ENCODE results near the gene ACER1.
"Not testable (repeated sequence)": the region's sequence is repeated elsewhere in the genome, so short reads cannot be mapped to it uniquely, and the experiment has no call there.

The ACER1 gene, protein sequence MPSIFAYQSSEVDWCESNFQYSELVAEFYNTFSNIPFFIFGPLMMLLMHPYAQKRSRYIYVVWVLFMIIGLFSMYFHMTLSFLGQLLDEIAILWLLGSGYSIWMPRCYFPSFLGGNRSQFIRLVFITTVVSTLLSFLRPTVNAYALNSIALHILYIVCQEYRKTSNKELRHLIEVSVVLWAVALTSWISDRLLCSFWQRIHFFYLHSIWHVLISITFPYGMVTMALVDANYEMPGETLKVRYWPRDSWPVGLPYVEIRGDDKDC

DNA sequence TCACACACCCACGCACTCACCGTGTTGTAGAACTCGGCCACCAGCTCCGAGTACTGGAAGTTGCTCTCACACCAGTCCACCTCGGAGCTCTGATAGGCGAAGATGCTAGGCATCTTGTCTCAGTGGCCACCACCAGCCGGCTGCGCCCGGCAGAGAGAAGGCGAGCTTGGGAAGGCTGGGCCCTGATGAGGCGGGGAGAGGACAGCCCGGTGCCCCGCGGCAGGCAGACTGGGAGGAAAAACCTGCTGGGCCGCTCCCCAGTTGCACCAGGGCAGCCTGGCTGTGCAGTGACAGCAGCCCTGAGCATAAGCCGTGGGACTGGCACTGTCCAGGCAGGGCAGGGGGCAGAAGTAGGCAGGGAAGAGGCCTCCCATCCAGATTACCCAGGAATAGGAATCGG lies at the start of gene ACER1:
Gene ACER1 (minus strand): TSS at position 174 of the 400 bp plus-strand sequence. CDS start 61 bp downstream, at position 113.
- no peak for DNase-seq

DNA sequence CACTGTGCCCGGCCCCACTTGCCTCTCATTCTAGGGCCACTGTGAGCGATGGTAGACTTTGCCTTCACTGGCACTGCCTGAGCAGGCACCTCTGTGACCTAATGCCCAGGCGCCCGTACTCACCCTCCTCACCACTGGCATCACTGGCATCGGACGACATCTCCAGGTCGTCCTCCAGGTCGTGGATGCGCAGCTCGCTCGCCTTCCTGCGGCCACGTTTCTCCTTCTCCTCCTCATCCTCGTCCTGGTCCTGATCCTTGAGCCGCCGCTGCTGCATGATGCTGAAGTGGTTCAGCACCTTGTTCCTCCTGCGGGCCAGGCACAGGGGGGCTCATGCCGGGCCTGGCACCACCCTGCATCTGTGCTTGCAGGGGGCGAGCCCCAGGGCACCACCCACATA lies 49.8 kb upstream of the ACER1 start:
- DNase-seq, result no peak

DNA sequence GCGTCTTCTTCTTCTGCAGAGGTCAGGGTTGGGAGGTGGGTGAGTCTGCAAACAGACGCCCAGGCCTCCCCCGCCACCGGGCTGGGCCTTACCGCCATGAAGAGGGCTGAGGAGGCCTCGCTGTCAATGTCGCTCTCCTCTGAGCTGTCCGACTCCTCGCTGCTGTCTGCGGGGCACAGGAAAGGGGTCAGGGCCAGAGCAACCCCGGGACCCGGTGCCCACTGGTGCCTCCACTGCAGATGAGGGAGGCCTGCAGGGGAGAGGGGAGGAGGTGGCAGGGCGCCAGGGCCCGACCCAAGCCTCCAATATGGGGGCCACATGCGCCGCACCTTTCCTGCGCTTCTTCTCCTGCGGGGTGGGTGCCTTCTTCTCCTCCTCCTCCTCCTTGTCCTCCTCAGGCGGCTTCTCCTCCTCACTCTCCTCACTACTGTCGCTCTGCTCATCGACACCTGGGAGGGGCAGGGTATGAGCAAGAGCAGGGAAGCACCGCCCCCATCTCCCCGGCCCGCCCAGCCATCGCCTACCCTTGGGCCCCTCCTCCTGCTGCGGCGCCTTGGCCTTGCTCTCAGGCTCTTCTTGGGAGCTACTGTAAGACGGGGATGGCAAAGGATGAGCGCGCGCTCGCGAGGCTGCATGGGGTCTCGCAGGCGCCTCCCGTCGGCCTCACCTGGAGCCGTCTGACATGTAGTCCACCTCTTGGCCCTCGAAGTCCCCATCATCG lies 47.8 kb upstream of the ACER1 start:
- DNase-seq, result no peak

DNA sequence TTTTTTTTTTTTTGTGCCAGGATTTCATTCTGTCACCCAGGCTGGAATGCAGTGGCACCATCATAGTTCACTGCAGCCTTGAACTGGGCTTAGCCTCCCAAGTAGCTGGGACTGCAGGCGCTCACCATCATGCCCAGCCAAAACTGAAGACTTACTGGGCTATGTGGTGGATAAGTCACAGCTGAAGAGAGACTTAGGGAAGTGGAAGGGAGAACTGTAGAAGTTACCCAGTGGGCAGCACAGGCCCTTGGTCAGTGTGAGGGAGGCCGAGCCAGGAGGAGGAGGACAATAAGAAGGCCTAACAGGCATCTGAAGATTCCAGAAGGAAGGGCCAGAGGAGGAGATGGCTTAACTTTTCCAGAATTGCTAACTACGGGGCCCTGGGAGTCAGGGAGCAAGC lies 46.3 kb upstream of the ACER1 start:
- no peak for DNase-seq

DNA sequence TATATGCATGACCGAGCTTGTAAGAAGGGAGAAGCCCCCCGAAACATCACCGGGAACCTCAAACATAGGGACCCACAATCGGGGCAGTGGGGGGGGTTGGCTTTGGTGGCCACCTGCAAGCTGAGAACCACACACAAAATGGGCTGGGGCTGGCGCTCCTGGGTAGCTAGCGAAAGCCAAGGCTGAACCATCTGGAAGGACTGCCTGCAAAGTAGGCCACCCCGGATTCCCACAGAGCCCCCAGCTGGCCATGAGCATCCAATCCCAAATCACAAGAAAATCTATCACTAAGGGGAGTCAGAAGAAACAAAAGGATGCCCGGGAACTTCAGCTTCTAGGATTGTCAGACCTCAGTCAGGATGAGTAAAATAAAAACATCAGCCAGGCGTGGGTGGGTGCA lies 45.1 kb upstream of the ACER1 start:
- no peak for DNase-seq

DNA sequence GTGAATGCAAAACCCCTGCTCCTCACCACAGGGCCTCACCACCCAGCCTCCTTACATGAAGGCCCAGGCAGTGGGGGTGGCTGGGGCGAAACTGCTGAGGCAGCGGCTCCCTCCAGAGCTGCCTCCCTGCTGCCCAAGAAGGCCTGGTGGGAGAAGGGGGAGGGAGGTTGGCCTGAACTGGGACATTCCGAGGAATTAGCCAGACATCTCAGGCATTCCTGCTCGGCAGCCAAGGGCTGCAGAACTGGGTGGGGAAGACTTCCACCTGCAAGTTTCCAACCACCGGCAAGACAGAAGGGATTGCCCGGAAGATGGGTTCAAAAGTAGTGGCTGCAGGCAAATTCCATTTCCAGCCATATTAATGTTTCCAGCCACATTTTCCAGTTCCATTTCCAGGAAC lies 44.6 kb upstream of the ACER1 start:
- DNase-seq, result peak; percentile 37

DNA sequence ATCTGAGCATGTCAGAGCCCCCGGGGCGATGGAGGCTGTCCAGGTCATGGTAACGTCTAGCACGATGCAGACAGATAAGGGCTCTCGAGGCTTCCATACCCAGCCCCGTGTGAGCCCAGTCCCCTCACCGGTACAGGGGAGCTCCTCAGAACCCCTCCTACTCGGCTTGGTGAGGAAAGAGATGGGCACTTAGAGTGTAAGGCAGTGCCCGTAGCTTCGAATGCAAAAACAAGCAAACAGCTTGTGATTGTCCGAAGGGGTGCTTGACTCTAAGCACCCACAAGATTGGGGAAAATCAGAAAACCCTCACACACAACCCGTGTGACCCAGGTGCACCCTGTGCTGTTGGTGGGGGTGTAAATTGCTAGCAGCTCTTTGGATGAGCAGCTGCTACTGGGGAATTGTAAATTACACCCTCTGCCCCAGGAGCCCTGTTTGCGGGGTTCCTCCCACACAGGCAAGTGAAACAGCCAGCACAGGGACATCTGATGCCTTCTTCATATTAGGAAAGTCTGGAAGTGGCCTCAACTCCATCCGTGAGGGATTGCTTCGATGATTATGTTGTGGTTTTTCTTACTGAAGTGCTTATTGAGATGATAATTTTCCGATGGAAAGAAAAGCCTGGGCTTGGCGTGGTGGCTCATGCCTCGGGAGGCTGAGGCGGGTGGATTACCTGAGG lies 43.2 kb upstream of the ACER1 start:
- peak; percentile 52 for DNase-seq

DNA sequence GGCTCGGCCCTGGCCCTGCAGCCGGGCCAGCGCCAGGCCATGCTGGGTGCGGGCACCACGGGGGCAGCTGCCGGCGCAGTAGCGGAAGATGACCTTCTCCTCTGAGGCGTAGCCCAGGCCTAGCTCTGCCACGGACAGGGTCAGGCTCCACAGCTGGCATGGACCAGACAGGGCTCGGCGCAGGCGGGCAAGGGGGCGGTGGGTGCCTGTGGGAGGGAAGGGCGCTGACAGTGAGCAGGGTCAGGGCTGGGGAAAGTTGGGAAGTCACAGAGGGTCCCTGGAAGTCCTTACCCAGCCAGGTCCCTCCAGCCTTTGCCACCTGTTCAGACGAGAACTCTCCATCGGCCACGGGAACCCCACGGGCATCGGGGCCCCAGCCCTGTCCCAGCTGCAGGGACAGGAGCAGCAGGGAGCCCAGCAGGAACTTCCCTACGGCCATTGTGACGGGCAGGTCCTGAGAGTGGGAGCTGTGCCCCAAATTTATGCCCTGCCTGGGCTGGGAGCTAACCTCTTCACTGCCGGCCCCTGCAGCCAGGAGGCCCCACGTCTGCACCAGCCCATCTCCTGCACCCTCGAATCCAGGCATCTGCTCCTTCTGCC lies 42.1 kb upstream of the ACER1 start, which contains the start of gene PSPN:
Gene PSPN (minus strand): TSS at position 523 of the 600 bp plus-strand sequence. CDS start 84 bp downstream, at position 439.
- peak; percentile 64 for DNase-seq

DNA sequence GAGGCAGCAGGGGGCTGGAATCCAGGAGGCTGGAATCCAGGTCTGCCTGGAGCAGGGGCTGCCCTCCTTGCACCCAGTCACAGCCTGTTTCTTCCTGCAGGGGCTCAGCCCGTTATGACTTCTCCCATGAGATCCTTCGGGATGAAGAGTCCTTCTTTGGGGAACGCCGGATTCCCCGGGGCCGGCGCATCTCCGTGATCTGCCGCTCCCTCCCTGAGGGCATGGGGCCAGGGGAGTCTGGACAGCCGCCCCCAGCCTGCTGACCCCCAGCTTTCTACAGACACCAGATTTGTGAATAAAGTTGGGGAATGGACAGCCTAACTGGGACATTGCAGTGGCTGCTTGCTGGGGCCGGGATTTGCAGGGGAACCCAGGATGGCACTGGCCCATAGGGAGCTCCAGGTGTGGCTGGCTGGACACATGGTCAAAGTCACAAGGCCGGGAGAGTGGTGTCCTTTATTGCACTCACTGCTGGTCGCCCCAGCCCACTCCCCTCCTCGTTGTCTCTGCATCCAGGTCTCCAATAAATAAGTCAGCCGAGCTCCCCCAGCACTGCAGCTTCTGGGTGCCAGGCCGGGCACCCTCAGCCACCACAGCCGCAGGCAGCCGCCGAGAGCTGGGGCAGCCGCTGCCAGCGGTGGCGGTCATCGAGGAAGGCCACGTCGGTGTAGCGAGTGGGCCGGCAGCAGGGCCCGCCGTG lies 41.4 kb upstream of the ACER1 start:
- DNase-seq, result peak; percentile 57

DNA sequence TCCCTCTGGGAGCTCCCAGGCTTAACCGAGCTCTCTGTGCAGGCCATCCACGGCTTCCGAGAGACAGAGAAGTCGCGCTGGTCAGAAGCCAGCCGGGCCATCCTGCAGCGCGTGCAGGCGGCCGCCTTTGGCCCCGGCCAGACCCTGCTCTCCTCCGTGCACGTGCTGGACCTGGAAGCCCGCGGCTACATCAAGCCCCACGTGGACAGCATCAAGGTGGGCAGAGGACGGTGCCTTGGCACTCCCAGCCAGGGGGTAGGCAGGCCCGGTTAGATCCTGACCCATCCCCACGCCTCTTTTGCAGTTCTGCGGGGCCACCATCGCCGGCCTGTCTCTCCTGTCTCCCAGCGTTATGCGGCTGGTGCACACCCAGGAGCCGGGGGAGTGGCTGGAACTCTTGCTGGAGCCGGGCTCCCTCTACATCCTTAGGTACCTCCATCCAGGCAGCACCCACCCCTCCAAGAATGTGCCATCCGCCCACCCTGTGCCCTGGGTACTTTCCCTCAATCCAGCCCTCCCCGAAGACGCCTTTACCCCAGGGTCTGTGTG lies 40.8 kb upstream of the ACER1 start:
- peak; percentile 65 for DNase-seq

DNA sequence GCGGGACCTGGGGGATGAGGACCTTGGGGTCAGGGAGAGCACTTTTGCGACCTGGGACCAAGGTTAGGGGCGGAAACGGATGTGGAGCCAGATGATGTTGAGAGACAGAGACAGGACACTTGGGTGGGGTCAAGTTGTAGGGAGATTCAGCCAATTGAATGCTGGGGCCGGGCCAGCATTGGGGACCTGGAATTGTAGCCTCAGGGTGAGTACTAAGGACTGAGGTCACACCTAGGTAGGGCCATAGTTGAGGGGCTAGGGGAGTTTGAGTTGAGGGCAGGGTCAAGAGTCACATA lies 40.3 kb upstream of the ACER1 start:
- DNase-seq, result no peak

DNA sequence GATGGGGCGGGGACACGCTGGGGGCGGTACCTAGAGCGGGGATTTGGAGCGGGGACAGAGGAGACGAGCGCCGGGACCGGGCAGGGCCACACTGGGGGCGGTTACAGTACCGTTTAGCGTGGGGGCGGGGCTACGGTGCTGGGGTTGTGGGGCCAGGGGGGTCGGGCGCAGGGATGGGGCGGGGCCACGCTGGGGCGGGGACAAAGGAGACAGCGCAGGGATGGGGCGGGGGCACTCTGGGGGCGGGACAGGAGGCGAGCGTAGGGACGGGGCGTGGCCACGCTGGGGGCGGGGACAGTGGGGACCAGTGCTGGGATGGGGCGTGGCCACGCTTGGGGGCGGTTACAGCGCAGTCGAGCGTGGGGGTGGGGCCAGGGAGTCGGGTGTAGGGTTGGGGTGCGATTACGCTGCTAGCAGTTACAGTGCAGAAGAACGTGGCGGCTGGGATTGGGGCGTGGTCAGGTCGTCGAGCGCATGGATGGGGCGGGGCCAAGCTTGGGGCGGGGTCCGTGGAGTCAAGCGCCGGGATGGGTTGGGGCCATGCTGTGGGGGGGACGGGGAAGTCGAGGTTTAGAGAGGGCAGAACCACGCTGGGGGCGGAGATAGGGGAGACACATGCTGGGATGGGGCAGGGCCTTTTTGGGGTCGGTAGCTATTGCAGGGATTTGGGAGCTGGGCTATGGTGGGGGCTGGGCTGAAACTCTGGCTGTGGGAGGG lies 39.8 kb upstream of the ACER1 start:
- peak; percentile 99 for DNase-seq

DNA sequence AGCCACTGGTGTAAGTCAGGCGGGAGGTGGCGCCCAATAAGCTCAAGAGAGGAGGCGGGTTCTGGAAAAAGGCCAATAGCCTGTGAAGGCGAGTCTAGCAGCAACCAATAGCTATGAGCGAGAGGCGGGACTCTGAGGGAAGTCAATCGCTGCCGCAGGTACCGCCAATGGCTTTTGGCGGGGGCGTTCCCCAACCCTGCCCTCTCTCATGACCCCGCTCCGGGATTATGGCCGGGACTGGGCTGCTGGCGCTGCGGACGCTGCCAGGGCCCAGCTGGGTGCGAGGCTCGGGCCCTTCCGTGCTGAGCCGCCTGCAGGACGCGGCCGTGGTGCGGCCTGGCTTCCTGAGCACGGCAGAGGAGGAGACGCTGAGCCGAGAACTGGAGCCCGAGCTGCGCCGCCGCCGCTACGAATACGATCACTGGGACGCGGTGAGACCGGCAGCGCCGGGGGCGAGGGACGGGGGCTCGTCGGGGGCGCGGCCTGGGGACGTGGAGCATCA lies 39.2 kb upstream of the ACER1 start, which contains the start of gene ALKBH7:
Gene ALKBH7 (plus strand): TSS at position 201 of the 502 bp plus-strand sequence. CDS start 27 bp downstream, at position 228.
- peak; percentile 98 for DNase-seq

DNA sequence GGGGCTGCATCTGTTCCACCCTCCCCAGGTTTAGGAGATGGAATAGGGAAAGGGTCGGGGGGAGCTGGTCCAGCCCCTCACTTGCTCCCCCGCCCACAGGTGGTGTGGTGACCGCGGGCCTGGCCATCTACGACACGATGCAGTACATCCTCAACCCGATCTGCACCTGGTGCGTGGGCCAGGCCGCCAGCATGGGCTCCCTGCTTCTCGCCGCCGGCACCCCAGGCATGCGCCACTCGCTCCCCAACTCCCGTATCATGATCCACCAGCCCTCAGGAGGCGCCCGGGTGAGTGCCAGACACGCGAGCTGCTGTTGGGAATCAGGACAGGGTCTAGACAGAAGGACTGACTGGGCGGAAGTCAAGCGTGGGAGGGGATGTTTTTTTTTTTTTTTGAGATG lies 30.9 kb upstream of the ACER1 start:
- no peak for DNase-seq

DNA sequence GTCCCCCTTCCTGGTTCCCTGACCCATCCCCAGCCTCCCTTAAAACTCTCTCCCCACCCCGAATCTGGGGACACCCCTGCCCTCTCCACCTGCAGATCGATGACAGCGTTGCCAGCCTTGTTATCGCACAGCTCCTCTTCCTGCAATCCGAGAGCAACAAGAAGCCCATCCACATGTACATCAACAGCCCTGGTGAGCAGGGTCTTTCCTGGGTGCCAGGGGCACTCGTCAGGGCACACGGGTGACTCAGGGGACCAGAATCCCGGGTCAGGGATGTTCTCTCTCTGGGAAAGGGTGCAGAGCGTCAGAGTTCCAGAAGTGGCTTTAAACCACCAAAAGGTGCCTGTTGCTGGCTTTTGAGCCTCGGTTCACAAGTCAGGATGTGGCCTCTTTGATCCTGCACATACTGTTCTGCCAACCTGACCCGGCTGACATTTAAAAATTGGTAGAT lies 29.0 kb upstream of the ACER1 start:
- DNase-seq, result peak; percentile 75

DNA sequence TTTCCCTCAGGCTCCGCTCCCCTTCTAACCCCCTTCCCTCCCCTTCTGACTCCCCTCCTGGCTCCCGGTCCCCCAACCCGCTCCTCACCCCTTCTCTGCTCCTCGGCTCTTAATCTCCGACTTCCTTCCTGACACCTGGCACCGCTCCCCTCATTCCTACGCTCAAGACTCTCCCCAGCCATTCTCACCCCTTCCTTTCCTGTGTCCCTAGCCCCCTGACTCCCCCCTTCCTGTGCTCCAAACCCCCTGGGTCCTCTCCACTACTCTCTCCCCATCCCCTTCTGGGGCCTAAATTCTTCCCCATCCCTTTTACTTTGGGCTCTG lies 28.6 kb upstream of the ACER1 start:
- no peak for DNase-seq

DNA sequence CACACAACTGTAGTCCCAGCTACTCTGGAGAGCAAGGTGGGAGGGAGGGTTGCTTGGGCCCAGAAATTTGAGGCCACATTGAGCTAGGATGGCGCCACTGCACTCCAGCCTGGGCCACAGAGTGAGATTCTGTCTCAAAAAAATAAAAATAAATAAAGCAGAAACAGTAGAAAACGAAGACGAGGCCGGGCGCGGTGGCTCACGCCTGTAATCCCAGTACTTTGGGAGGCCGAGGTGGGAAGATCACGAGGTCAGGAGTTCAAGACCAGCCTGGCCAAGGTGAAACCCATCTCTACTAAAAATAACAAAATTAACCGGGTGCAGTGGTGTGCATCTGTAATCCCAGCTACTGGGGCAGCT lies 27.4 kb upstream of the ACER1 start:
- not testable (repeated sequence) for DNase-seq

DNA sequence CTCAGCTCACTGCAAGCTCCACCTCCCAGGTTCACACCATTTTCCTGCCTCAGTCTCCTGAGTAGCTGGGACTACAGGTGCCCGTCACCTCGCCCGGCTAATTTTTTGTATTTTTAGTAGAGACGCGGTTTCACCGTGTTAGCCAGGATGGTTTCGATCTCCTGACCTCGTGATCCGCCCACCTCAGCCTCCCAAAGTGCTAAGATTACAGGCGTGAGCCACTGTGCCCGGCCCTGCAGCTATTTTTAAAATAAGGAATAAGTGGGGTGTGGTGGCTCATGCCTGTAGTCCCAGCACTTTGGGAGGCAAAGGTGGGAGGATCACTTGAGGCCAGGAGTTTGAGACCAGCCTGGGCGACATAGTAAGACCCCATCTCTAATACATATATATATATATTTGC lies 27.0 kb upstream of the ACER1 start:
- DNase-seq, result not testable (repeated sequence)

DNA sequence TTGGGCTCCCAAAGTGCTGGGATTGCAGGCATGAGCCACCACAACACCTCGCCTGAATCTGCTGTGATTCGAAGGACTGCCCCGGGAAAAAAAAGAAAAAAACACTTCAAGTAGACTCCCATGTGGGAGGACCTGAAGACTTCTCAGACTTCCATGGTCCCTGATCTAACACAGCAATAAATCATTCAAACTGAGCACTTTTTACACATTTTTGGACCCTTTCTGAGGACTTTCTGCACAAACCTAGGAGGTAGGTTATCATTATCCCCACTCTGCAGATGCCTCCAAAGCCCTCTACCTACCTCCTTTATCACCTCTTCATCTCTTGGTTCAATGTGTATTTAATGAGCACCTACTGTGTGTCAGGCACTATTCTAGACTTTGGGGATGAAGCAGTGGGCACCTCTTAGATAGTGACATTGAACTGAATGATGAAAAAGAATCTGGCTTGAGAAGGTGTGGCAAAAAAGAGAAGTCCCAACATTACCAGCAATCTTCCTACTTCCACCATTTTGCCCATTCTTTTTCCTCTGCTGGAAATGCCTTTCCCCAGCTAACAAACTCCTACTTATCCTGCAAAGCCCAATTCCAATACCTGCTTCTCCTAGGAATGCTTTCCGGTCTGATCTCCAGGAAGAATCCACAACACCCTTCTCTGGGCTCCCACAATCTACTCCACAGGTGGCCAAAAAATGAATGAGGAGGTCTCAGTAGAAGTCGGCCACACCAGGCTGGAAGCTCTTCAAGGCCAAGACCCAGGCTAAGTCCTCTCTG lies 26.3 kb upstream of the ACER1 start:
- no peak for DNase-seq

DNA sequence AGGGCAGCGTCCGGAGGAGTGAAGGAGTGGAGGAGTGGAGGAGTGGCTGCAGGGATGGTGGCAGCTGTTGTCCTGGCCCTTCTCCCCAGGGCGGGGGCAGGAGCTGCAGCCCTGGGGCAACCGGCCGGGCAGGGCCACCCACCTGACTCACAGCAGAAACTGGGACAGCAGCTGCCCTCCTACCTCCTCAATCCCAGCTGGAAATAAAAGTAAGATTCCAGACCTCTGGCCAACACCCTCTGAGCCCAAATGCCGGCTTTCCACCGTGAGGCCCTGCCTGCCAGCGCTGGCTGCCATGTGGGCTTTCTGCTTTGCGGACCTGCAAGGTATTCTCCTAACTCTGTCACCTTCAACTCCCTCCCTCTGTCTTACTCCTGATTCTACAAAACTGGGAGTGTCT lies 24.6 kb upstream of the ACER1 start:
- DNase-seq, result no peak

DNA sequence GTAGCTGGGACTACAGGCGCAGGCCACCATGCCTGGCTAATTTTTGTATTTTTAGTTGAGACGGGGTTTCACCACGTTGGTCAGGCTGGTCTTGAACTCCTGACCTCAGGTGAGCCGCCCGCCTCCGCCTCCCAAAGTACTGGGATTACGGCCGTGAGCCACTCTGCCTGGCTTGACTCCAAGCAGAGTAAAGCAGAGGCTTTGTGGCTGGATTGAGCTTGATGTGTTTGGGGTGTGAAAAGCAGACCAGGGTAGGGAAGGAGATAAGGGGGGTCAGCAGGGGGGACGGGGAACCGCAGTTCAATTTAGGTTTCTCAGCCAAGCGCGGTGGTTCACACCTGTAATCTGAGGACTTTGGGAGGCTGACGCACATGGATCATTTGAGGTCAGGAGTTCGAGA lies 23.8 kb upstream of the ACER1 start:
- no peak for DNase-seq
